Endometrial microvascular endothelial cells (primary cell): ENCODE results near the gene TRAM2. TPM values are rescaled to one million over a fixed set of nuclear protein-coding genes. Genes with fewer than 3 reads are reported as not detected.

Experiments
- in situ Hi-C: cut with HindIII; loops from 2 replicates; pipeline ENCODE4 v1.10.0; 2017; ENCODE audit warnings: low sequenced_read_pairs, low pct_unique_long_range_greater_than_20kb; ENCODE audit errors: inconsistent ontology term
- total RNA-seq: library from RNA; depleted of rRNA; stranded (reverse); fragments of >200 nt; gene quantifications from one replicate; pipeline ENCODE4 v1.2.3, GENCODE V29; 2015; ENCODE audit errors: inconsistent ontology term

TRAM2 gene
- total RNA-seq, 1 donor from 2014 or later, result 107 TPM

DNA sequence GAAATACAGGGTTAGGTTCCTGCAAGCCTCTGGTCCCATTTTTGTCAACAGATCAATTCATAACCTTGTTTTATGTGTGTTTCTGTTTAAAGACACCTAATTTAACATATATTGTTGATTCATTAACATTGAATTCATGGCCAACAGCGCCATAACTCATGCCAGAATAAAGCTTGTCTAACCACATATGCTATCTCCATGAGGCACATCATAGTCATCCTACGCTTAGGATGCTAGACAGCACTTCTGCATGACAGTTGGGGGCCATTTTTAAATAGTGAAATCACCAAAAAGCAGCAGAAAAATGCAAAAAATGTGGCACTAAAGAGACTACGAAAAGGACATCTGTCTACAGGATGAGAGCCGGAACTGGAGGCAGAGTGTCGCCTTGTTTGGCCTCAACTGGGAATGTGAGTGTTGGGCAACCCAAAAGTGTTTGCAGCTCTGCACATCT lies 37.9 kb downstream of the TRAM2 start:
- in situ Hi-C loops, result loop anchor here (25.0 kb wide), 1 partner anchor 123 kb away; the partner anchor contains the start of gene TMEM14A

- in situ Hi-C loops, result loop anchor here (25.0 kb wide), 1 partner anchor 124 kb away; the partner anchor contains the start of gene TMEM14A
Observed at GRCh38 chr6:52538252-52538900, 38.5 kb downstream of the TRAM2 start.

- in situ Hi-C loops, result loop anchor here (25.0 kb wide), 1 partner anchor 125 kb away; the partner anchor contains the start of gene TMEM14A
Observed at GRCh38 chr6:52537001-52537753, 39.7 kb downstream of the TRAM2 start.

DNA sequence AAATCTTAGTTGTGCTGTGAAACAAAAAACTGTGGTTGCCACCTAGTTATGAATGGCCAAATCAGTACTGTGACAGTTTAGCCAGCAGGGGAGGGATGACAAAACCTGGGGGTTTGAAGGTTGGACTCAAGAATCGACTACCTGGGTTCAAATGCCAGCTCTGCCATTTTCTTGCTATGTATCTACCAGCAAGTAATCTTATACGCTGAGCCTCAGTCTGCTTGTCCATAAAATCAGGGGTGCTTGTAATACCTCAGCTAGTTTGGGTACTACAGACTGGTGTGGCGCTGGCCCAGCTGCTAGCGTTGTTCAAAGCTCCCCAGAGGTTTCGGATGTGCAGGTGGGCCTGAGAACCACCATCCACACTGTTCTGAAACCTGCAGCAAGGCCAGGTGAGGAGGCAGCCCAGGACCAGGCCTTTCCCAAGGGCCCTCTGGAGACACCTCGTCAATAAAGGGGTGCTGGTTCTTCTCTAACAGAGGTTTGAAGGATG lies 40.4 kb downstream of the TRAM2 start:
- in situ Hi-C loops, result loop anchor here (25.0 kb wide), 1 partner anchor 126 kb away; the partner anchor contains the start of gene TMEM14A

DNA sequence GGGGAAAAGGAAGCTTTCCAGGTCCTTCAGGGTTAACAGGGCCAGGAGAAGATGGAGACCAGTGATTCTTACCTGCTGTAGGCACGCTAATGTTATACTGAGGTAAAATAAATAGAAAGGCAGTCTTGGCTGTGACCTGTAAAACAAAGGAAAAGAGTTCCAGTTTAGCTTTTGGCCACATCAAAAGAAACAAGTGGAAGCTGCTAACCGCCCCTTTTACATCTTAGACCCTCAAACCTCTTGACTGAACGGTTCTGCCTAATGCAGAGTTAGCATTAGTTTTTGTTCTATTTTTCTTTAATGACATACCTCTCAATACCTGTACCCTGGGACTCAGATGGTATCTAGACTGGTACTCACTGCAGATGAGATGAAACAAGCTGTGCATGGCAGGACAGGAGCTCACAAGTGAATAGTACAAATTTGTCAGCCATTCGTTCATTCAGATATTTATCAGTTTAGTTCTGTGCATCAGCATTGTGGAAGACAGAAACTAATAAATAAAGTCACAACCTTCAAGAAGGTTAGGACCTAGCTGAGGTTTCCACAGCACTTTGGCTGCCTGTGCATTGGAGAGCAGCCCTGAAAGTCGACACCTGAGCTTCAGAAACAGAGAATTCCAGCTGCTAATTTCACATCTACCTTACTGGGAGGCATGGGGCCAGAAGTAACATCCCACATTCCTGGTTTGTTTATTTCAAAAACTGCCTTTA lies 41.0 kb downstream of the TRAM2 start:
- in situ Hi-C loops, result loop anchor here (25.0 kb wide), 1 partner anchor 126 kb away; the partner anchor contains the start of gene TMEM14A

GRCh38 chr6:52534966-52535390 lies 41.9 kb downstream of the TRAM2 start:
- in situ Hi-C loops, result loop anchor here (25.0 kb wide), 1 partner anchor 127 kb away; the partner anchor contains the start of gene TMEM14A

DNA sequence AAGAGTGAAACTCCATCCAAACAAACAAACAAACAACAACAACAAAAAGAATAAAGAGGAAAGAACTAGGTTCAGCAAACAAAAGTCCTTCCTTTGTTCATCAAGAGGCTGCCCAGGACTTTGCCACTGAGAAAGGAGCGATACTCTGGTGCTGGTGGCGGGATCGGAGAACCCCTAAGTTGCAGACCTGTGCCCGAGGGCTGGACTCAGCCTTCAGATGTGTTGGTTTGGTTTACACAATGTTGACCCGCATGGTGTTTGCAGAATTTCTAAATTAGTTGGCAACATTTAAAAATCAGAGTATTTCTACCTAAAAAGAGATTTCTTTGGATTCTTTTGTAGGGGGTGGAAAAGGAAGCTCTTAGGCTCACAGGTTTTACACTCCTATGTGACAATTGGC lies 42.5 kb downstream of the TRAM2 start:
- in situ Hi-C loops, result loop anchor here (25.0 kb wide), 1 partner anchor 128 kb away; the partner anchor contains the start of gene TMEM14A

GRCh38 chr6:52533491-52533890 lies 43.4 kb downstream of the TRAM2 start:
- in situ Hi-C loops, result loop anchor here (25.0 kb wide), 1 partner anchor 129 kb away; the partner anchor contains the start of gene TMEM14A

GRCh38 chr6:52532457-52532856 lies 44.4 kb downstream of the TRAM2 start:
- in situ Hi-C loops, result loop anchor here (25.0 kb wide), 1 partner anchor 130 kb away; the partner anchor contains the start of gene TMEM14A

DNA sequence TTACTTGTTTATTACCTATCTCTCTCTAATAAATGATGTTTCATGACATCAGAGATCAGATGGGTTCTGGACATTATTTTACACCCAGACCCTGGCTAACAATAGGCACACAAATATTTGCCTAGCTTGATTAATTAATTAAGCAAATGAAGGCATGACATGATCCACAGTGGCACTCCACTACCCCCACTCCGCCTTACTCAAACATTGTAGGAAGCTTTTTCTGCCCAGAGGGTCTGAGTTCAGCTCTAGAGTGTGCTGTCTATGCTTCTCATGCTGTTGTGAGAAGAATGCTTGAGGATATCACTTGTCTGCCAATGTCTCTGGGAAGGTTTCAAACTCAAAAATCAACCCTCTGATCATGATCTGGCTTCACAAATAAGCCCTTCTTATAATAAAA lies 45.0 kb downstream of the TRAM2 start:
- in situ Hi-C loops, result loop anchor here (25.0 kb wide), 1 partner anchor 130 kb away; the partner anchor contains the start of gene TMEM14A

- in situ Hi-C loops, result loop anchor here (25.0 kb wide), 1 partner anchor 131 kb away; the partner anchor contains the start of gene TMEM14A
Observed at GRCh38 chr6:52531396-52531795, 45.5 kb downstream of the TRAM2 start.

DNA sequence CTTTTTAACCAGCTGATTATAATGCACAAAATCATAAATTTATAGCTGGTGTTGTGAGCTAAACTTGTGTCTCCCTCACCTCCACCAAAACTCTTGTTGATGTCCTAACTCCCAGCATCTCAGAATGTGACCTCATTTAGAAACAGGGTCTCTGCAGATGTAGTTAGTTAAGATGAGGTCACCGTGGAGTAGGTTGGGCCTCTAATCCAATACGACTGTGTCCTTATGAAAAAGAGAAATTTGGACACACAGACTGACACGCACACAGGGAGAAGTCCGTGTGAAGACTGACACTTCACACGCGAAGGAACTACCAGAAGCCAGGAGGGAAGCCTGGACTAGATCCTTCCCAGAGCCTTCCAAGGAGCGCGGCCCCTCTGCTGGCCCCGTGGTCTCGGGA lies 46.5 kb downstream of the TRAM2 start:
- in situ Hi-C loops, result loop anchor here (25.0 kb wide), 1 partner anchor 132 kb away; the partner anchor contains the start of gene TMEM14A

- in situ Hi-C loops, result loop anchor here (25.0 kb wide), 1 partner anchor 133 kb away; the partner anchor contains the start of gene TMEM14A
Observed at GRCh38 chr6:52529311-52529710, 47.5 kb downstream of the TRAM2 start.

- in situ Hi-C loops, result loop anchor here (25.0 kb wide), 1 partner anchor 135 kb away; the partner anchor contains the start of gene TMEM14A
Observed at GRCh38 chr6:52527436-52527835, 49.4 kb downstream of the TRAM2 start.

DNA sequence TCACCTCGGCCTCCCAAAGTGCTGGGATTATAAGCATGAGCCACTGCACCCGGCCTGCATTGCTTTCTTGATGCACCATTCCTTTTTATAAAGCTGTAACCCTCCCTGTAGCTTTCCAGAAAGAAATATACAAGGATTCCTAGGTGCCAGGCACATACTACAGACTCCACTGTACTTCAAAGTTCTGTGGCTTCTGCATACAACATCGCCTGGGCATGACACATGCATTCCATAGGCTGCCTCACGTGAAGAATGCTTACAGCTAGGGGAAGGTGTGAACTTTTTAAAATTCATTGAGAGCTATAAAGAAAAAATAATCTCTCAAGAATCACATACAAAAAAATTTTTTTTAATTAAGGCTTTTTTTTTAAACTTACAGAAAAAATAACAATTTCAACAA lies 50.2 kb downstream of the TRAM2 start:
- in situ Hi-C loops, result loop anchor here (25.0 kb wide), 1 partner anchor 136 kb away; the partner anchor contains the start of gene TMEM14A

DNA sequence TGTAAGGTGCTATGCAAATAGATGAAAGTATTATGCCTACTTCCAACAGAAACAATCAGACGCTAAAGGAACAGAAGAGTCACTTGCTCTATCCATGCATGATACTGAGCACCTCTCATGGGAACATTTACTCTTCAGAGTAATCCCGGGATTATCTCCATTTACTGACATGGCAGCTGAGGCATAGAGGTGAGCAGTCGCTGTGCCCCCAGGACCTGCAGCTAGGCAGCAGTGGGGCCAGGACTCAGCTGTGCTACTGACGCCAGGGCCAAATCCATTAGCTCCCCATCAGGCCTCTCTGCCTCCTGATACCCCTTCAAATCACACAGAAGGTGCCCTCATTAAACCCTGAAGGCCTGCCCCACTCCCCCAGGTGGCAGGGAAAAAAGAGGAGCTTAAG lies 51.9 kb downstream of the TRAM2 start:
- in situ Hi-C loops, result loop anchor here (25.0 kb wide), 1 partner anchor 137 kb away; the partner anchor contains the start of gene TMEM14A

- in situ Hi-C loops, result no loop called here
Observed at GRCh38 chr6:52523378-52524142, 53.3 kb downstream of the TRAM2 start.

GRCh38 chr6:52522655-52523054 lies 54.2 kb downstream of the TRAM2 start:
- in situ Hi-C loops, result no loop called here
